ENCODE results near the gene MRM1.
A peak's percentile ranks its signal among the peaks of the same experiment; 100 is the strongest.

GRCh38 chr17:36657763-36658490 is 56.5 kb downstream of the MRM1 start:
- TF ChIP-seq ZNF384 (IDR thresholded peaks at IDR 0.05) (no peak), SP1 (IDR thresholded peaks at IDR 0.05) (no peak), BHLHE40 (IDR thresholded peaks at IDR 0.05; ENCODE audit: borderline replicate concordance) (no peak), ARNT (IDR thresholded peaks at IDR 0.05) (no peak), FOXM1 (IDR thresholded peaks at IDR 0.05; ENCODE audit: borderline replicate concordance) (no peak), L3MBTL2 (conservative IDR thresholded peaks at IDR 0.05) (peak; percentile 70; the same call in 1 of the 2 replicates), TARDBP (IDR thresholded peaks at IDR 0.05) (no peak), NFRKB (IDR thresholded peaks at IDR 0.05) (no peak), FOXK2 (IDR thresholded peaks at IDR 0.05) (no peak), FOXA1 (IDR thresholded peaks at IDR 0.05) (no peak)

Data from HEK293T (cell line).